ENCODE results near the gene CLDN11. TPM values are rescaled to one million over a fixed set of nuclear protein-coding genes. Genes with fewer than 3 reads are reported as not detected.

Gene CLDN11
- total RNA-seq, 1 donor from 2014 or later, result 11.7 TPM

- no peak overlapping the region for H3K4me3 ChIP-seq
- intact Hi-C loops (cut with DNase I), result no loop called here
- no peaks in the 10 kb centered on the region for H3K36me3 ChIP-seq
- H3K9me3 ChIP-seq, result no peaks in the 10 kb centered on the region
- H3K27me3 ChIP-seq, result no peaks in the 10 kb centered on the region
- H3K27ac ChIP-seq, result no peak overlapping the region
- H3K4me1 ChIP-seq, result no peaks in the 10 kb centered on the region
- DNase-seq (no peak), ATAC-seq (no peak)
- TF ChIP-seq CTCF (IDR thresholded peaks at IDR 0.05), result no peak
Observed at GRCh38 chr3:170467007-170467406, 48.3 kb downstream of the CLDN11 start.

- H3K27me3 ChIP-seq, result no peaks in the 10 kb centered on the region
- H3K4me1 ChIP-seq, result no peaks in the 10 kb centered on the region
- H3K4me3 ChIP-seq, result no peak overlapping the region
- no peak for ATAC-seq
- H3K27ac ChIP-seq, result no peak overlapping the region
- TF ChIP-seq CTCF (IDR thresholded peaks at IDR 0.05), result no peak
- intact Hi-C loops (cut with DNase I), result no loop called here
- no peaks in the 10 kb centered on the region for H3K36me3 ChIP-seq
- no peak for DNase-seq
- no peaks in the 10 kb centered on the region for H3K9me3 ChIP-seq
Observed at GRCh38 chr3:170467571-170468147, 49.0 kb downstream of the CLDN11 start.

- Histone ChIP-seq H3K9me3 (no peaks in the 10 kb centered on the region), H3K4me1 (no peaks in the 10 kb centered on the region), H3K36me3 (no peaks in the 10 kb centered on the region), H3K4me3 (no peak overlapping the region), H3K27ac (no peak overlapping the region), H3K27me3 (no peaks in the 10 kb centered on the region)
- no peak for TF ChIP-seq CTCF (IDR thresholded peaks at IDR 0.05)
- ATAC-seq (no peak), DNase-seq (no peak)
- intact Hi-C loops (cut with DNase I), result no loop called here
Observed at GRCh38 chr3:170469151-170470062, 50.7 kb downstream of the CLDN11 start.

- Histone ChIP-seq H3K36me3 (no peaks in the 10 kb centered on the region), H3K4me1 (no peaks in the 10 kb centered on the region), H3K27me3 (no peaks in the 10 kb centered on the region), H3K4me3 (no peak overlapping the region), H3K9me3 (no peaks in the 10 kb centered on the region), H3K27ac (no peak overlapping the region)
- intact Hi-C loops (cut with DNase I), result no loop called here
- DNase-seq (no peak), ATAC-seq (no peak)
- no peak for TF ChIP-seq CTCF (IDR thresholded peaks at IDR 0.05)
Observed at GRCh38 chr3:170470063-170471016, 51.7 kb downstream of the CLDN11 start.

- H3K36me3 ChIP-seq, result no peaks in the 10 kb centered on the region
- H3K4me1 ChIP-seq, result no peaks in the 10 kb centered on the region
- H3K27ac ChIP-seq, result no peak overlapping the region
- TF ChIP-seq CTCF (IDR thresholded peaks at IDR 0.05), result no peak
- intact Hi-C loops (cut with DNase I), result no loop called here
- ATAC-seq (no peak), DNase-seq (no peak)
- no peaks in the 10 kb centered on the region for H3K27me3 ChIP-seq
- H3K4me3 ChIP-seq, result no peak overlapping the region
- H3K9me3 ChIP-seq, result no peaks in the 10 kb centered on the region
Observed at GRCh38 chr3:170471149-170471548, 52.5 kb downstream of the CLDN11 start.

Measured in upper lobe of right lung (tissue), 1 donor.